Measurements from ENCODE around the gene REEP1. TPM values are rescaled to one million over a fixed set of nuclear protein-coding genes. Genes with fewer than 3 reads are reported as not detected.

The REEP1 gene
- total RNA-seq, 1 experiment from 2014 or later = 5.9 TPM

DNA sequence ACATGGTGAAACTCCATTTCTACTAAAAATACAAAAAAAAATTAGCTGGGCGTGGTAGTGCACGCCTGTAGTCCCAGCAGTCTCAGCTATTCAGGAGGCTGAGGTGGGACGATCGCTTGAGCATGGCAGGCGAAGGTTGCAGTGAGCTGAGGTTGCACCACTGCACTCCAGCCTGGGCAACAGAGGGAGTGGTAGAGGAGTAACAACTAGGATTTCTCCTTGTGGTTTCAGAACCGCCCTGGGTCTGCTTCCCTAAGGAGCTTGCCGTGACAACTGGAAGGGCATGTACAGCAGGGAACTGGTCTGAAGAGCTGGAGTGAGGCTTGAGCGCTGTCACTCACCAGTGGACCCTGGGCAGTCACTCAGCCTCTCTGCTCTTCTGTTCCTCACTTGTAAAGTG, 29.1 kb downstream of the REEP1 start:
- ChIA-PET POLR2A (no interaction called here), RAD21 (ENCODE audit: low non-redundant PET in 1 of 2, low total read pairs in 2 of 2, uncharacterized antibody in 2 of 2, unreplicated experiment in 2 of 2) (no interaction called here), CTCF (no interaction called here)
- no peak overlapping the region for H3K27ac ChIP-seq (ENCODE audit: low read depth, low read length)
- no peak overlapping the region for H3K9ac ChIP-seq (ENCODE audit: low read length)
- H3K4me2 ChIP-seq (ENCODE audit: low read length) = no peak overlapping the region
- no peaks in the 10 kb centered on the region for H3K79me2 ChIP-seq (ENCODE audit: insufficient read depth, low read length)
- DNase-seq (ENCODE audit: low read depth, low spot score) = no peak
- intact Hi-C loops (cut with micrococcal nuclease) = no loop called here
- no peaks in the 10 kb centered on the region for H3K9me3 ChIP-seq (ENCODE audit: control insufficient read depth in 1 of 2, insufficient read depth in 1 of 2, low read depth in 1 of 2, low read length in 2 of 2)
- BruUV-seq (replicated peaks) = no TSS peak
- no peak for TF ChIP-seq RAD21 (IDR thresholded peaks at IDR 0.05; ENCODE audit: low read depth)
- no peak for TF ChIP-seq EGR1 (IDR thresholded peaks at IDR 0.05; ENCODE audit: low read depth)
- TF ChIP-seq CBX3 (IDR thresholded peaks at IDR 0.05; ENCODE audit: low read depth) = no peak
- TF ChIP-seq CEBPB (IDR thresholded peaks at IDR 0.05; ENCODE audit: low read depth) = no peak
- TF ChIP-seq ATF3 (IDR thresholded peaks at IDR 0.05) = no peak
- no peak for TF ChIP-seq TCF7L2 (IDR thresholded peaks at IDR 0.05; ENCODE audit: borderline replicate concordance, extremely low read depth, insufficient read depth, insufficient read length)
- TF ChIP-seq, protein P1, sequence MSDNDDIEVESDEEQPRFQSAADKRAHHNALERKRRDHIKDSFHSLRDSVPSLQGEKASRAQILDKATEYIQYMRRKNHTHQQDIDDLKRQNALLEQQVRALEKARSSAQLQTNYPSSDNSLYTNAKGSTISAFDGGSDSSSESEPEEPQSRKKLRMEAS (IDR thresholded peaks at IDR 0.05) = no peak
- TF ChIP-seq SP1 (IDR thresholded peaks at IDR 0.05; ENCODE audit: low read depth) = no peak
- no peak for TF ChIP-seq ZNF274 (IDR thresholded peaks at IDR 0.05; ENCODE audit: low read depth, low read length)
- TF ChIP-seq ZBTB33 (IDR thresholded peaks at IDR 0.05; ENCODE audit: extremely low read depth, insufficient replicate concordance, low read length) = no peak
- TF ChIP-seq, protein P2, sequence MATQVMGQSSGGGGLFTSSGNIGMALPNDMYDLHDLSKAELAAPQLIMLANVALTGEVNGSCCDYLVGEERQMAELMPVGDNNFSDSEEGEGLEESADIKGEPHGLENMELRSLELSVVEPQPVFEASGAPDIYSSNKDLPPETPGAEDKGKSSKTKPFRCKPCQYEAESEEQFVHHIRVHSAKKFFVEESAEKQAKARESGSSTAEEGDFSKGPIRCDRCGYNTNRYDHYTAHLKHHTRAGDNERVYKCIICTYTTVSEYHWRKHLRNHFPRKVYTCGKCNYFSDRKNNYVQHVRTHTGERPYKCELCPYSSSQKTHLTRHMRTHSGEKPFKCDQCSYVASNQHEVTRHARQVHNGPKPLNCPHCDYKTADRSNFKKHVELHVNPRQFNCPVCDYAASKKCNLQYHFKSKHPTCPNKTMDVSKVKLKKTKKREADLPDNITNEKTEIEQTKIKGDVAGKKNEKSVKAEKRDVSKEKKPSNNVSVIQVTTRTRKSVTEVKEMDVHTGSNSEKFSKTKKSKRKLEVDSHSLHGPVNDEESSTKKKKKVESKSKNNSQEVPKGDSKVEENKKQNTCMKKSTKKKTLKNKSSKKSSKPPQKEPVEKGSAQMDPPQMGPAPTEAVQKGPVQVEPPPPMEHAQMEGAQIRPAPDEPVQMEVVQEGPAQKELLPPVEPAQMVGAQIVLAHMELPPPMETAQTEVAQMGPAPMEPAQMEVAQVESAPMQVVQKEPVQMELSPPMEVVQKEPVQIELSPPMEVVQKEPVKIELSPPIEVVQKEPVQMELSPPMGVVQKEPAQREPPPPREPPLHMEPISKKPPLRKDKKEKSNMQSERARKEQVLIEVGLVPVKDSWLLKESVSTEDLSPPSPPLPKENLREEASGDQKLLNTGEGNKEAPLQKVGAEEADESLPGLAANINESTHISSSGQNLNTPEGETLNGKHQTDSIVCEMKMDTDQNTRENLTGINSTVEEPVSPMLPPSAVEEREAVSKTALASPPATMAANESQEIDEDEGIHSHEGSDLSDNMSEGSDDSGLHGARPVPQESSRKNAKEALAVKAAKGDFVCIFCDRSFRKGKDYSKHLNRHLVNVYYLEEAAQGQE (IDR thresholded peaks at IDR 0.05; ENCODE audit: low read depth) = no peak
- TF ChIP-seq ZFX (IDR thresholded peaks at IDR 0.05) = no peak
- no peak for TF ChIP-seq YY1 (IDR thresholded peaks at IDR 0.05; ENCODE audit: extremely low read depth, insufficient replicate concordance, low read depth, low read length)
- no peak for TF ChIP-seq EZH2phosphoT487 (IDR thresholded peaks at IDR 0.05; ENCODE audit: borderline replicate concordance)
- TF ChIP-seq JUND (IDR thresholded peaks at IDR 0.05) = no peak
- no peak for TF ChIP-seq SIN3A (IDR thresholded peaks at IDR 0.05; ENCODE audit: low read depth)
- no peak for TF ChIP-seq FOSL1 (IDR thresholded peaks at IDR 0.05; ENCODE audit: low read depth)
- H3K4me1 ChIP-seq (ENCODE audit: control insufficient read depth in 1 of 2, insufficient read depth in 2 of 2, low read length in 2 of 2) = no peaks in the 10 kb centered on the region
- H2AFZ ChIP-seq (ENCODE audit: low read depth, low read length, poor library complexity, severe bottlenecking) = no peak overlapping the region
- H3K36me3 ChIP-seq (ENCODE audit: control insufficient read depth in 1 of 2, insufficient read depth in 2 of 2, low read length in 2 of 2) = no peaks in the 10 kb centered on the region
- H4K20me1 ChIP-seq (ENCODE audit: insufficient read depth) = no peaks in the 10 kb centered on the region
- no peaks in the 10 kb centered on the region for H3K9me2 ChIP-seq (ENCODE audit: insufficient read depth)
- ATAC-seq = no peak
- no peaks in the 10 kb centered on the region for H3K27me3 ChIP-seq (ENCODE audit: insufficient read depth, low read length)
- H3K4me3 ChIP-seq (replicated peaks in 1 of 2; ENCODE audit: low read depth in 1 of 2, low read length in 2 of 2) = no peak overlapping the region

All from HCT116 (cell line).